GM12801 (cell line): Measurements from ENCODE around the gene ITPRID2.

Experiments
- CTCF ChIP-seq: IDR thresholded peaks from one replicate; pipeline ENCODE4 v1.5.1; 2011; ENCODE audit warnings: control low read depth; ENCODE audit not compliant: insufficient read length; ENCODE audit errors: extremely low read depth

Gene ITPRID2

GRCh38 chr2:181904022-181904632 lies 12.6 kb downstream of the ITPRID2 start:
- TF ChIP-seq CTCF, result no peak

GRCh38 chr2:181907057-181907456 lies 15.5 kb downstream of the ITPRID2 start:
- no peak for TF ChIP-seq CTCF

- no peak for TF ChIP-seq CTCF
These were observed 16.1 kb downstream of the ITPRID2 start for GRCh38 chr2:181907635-181908034.

DNA sequence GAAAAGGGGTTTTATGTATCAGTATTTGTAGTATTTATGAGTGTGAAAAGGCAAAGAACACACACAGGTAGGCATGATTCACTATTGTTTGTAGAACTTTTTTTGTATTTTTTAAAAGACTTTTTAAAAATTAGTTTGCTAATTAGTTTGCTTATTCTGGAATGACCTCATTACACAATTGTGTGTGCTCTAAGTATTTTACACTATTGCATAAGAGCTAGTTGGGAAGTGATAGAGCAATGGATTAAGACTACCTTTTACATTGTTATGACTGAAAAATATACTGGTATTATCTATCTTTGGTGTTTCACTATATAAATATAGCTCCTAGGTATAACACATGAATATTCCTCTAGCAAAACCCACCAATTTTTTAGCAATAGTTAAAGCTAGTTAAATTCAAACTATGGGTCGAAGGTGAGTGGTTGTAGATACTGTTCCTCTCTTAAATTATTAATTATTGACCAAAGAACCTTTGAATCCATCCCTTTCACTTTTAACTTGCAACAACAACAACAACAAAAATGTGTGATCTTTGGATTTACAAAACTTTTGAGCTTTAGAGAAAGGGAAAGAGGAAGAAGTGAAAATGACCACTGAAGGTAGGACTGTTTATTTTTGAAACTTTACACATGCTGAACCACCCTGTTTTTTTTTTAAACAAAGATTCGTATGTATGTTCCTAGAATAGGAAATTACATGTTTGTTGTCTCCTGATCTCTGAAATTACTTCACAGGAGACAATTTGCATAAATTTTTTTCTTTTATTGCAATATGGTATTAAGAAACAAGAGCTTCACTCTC lies 18.7 kb downstream of the ITPRID2 start:
- TF ChIP-seq CTCF, result no peak

DNA sequence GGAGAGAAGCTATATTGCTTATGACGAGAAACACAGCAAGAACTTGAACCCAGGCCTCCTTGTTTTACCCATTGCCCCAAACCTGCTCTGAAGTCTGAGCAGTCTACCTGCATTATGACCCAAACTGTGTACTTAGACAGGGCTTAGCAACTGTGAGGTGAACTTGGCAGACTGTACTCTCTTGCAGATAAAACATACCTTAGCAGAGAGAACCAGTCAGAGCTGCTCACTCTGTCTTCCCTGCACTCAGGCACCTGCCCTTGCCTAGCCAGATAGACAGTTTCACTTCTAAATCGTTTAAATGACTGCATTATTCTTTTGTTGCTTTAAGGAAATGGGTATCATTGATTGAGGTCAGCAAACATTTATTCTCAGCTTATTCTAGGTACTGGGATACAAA lies 20.3 kb downstream of the ITPRID2 start:
- no peak for TF ChIP-seq CTCF

DNA sequence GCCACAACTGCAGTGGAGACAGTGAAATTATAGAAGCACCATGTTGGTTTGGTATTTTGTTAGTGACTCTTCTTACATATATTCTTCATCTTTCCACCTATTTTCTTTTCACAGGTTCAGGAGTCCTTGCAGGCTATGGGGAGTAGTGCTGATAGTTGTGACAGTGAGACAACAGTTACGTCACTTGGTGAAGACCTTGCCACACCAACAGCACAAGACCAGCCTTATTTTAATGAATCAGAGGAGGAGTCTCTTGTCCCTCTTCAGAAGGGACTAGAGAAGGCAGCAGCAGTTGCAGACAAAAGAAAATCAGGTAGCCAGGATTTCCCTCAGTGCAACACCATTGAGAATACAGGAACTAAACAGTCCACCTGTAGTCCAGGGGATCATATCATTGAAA lies 23.6 kb downstream of the ITPRID2 start:
- TF ChIP-seq CTCF, result no peak

DNA sequence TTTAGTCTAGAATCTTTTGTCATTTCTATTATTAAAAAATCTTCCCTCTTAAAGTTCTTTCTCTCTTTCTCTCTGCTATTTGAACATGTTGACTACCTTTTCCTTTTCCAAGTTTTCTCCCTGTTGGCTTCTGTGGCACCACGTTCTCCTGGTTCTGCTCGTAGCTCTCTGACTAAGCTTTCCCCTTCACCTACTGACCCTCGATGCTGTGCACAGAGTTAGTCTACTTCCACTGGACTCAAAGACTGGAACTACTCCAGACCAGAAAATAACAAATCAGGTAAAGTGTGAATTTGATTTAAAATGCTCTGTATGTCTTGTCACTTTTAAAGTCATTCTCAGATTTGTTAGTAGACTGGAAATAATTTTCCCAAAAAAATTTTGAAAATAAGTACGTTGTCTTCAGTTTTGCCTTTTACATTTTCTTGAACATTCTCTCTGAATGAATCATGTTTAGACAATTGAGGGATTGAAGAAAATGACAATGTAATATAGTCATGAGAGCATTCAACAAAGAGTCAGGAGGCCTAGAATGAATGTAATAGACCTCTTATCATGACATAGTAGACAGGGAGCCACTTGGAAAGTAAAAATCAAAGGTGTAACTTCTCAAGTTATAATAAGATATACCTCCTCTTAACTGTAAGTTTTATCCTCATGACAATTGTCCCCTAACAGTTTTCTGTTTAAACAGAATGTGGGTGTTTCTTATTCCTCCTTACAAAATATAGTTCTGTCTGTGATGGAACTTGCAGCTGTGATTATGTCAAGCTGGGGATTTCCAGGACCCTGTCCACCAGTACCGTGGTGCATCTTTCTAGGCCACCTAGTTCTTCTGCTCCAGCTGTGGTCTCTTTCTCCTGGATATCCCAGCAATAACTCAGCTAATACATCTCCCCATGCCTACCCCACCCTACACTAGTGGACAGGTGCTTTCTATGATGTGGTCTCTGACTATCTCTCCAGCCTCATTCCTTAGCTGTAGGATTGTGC lies 25.5 kb downstream of the ITPRID2 start:
- TF ChIP-seq CTCF, result no peak
